IMR-90 (cell line): Measurements from ENCODE around the gene HOXA5. TPM values are rescaled to one million over a fixed set of nuclear protein-coding genes. Genes with fewer than 3 reads are reported as not detected.

Source experiments
- ATAC-seq: fragments of 200-7000 bp; cut with Tn5 transposase; 2 replicates; pipeline ENCODE4 v1.9.1; 2020; ENCODE audit warnings: low read depth, mild to moderate bottlenecking, moderate library complexity
- BruUV-seq: library from RNA; stranded (reverse); fragments of 400-500 nt; replicated peaks from 2 replicates; lab custom pipeline; 2021; lab: Mats Ljungman, UMichigan
- CTCF ChIA-PET: fragments of 300-600 bp; formaldehyde crosslinking; extraction: SDS; loops from one replicate; lab custom pipeline; 2021; ENCODE audit warnings: antibody characterized with exemption; lab: Yijun Ruan, JAX
- POLR2A ChIA-PET: fragments of 300-600 bp; sonication (Branson Sonifier 250); formaldehyde crosslinking; loops from one replicate; lab custom pipeline; 2022; ENCODE audit warnings: antibody characterized with exemption; ENCODE audit not compliant: unreplicated experiment; lab: Charles Lee
- DNase-seq: peaks from one replicate; pipeline ENCODE4 v3.0.0; 2013
- H2AFZ ChIP-seq: replicated peaks from 2 replicates; pipeline ENCODE3; 2013; ENCODE audit warnings: low read length, mild to moderate bottlenecking; ENCODE audit not compliant: poor library complexity
- H2AK5ac ChIP-seq: 2 replicates; pipeline ENCODE4 v1.6.1; 2013; ENCODE audit warnings: low read depth, low read length, inconsistent platforms
- H2AK9ac ChIP-seq: replicated peaks from 2 replicates; pipeline ENCODE3; 2013; ENCODE audit warnings: mild to moderate bottlenecking, low read depth, low read length, moderate library complexity; ENCODE audit not compliant: poor library complexity
- H2BK120ac ChIP-seq: 2 replicates; pipeline ENCODE4 v1.6.1; 2013; ENCODE audit warnings: low read depth, low read length, inconsistent platforms
- H2BK15ac ChIP-seq: 3 replicates; pipeline ENCODE4 v1.6.1; 2013; ENCODE audit warnings: low read depth, low read length, inconsistent platforms
- H2BK20ac ChIP-seq: 2 replicates; pipeline ENCODE4 v1.6.1; 2013; ENCODE audit warnings: low read depth, mild to moderate bottlenecking, inconsistent platforms, low read length, moderate library complexity
- H2BK5ac ChIP-seq: 2 replicates; pipeline ENCODE4 v1.6.1; 2013; ENCODE audit warnings: mild to moderate bottlenecking, low read depth, low read length, inconsistent platforms; ENCODE audit not compliant: poor library complexity, severe bottlenecking
- H3K14ac ChIP-seq: replicated peaks from 2 replicates; pipeline ENCODE4 v1.6.1; 2013; ENCODE audit warnings: low read depth, low read length, inconsistent platforms
- H3K18ac ChIP-seq: 2 replicates; pipeline ENCODE4 v1.6.1; 2013; ENCODE audit warnings: low read depth, low read length, control low read depth
- H3K23ac ChIP-seq: 2 replicates; pipeline ENCODE4 v1.6.1; 2013; ENCODE audit warnings: low read depth, low read length, inconsistent platforms
- H3K27ac ChIP-seq: 2 replicates; pipeline ENCODE4 v1.5.1; 2013; ENCODE audit warnings: mild to moderate bottlenecking, control low read depth, low read length; ENCODE audit not compliant: insufficient read depth
- H3K27me3 ChIP-seq: 2 replicates; pipeline ENCODE4 v1.6.1; 2013; ENCODE audit warnings: low read length; ENCODE audit not compliant: control insufficient read depth, insufficient read depth
- H3K36me3 ChIP-seq: 2 replicates; pipeline ENCODE4 v1.6.1; 2013; ENCODE audit warnings: low read length, mixed read lengths; ENCODE audit not compliant: control insufficient read depth, insufficient read depth
- H3K4ac ChIP-seq: 2 replicates; pipeline ENCODE4 v1.6.1; 2013; ENCODE audit warnings: low read depth, low read length, inconsistent platforms
- H3K4me1 ChIP-seq: 2 replicates; pipeline ENCODE4 v1.6.1; 2013; ENCODE audit warnings: low read length, mixed read lengths; ENCODE audit not compliant: control insufficient read depth, insufficient read depth
- H3K4me2 ChIP-seq: 2 replicates; pipeline ENCODE4 v1.6.1; 2013; ENCODE audit warnings: low read depth, mild to moderate bottlenecking, control low read depth, low read length, moderate library complexity
- H3K4me3 ChIP-seq: 2 replicates; pipeline ENCODE4 v1.5.1; 2013; ENCODE audit warnings: low read depth, mild to moderate bottlenecking, control low read depth, low read length, moderate library complexity; ENCODE audit not compliant: insufficient read depth
- H3K56ac ChIP-seq: 2 replicates; pipeline ENCODE4 v1.6.1; 2013; ENCODE audit warnings: low read length, inconsistent platforms; ENCODE audit not compliant: insufficient read depth; ENCODE audit errors: extremely low read depth
- H3K79me1 ChIP-seq, 2 experiments: 2 replicates each; pipeline ENCODE4 v1.6.1; 2013; ENCODE audit warnings: low read length in 2 of 2, inconsistent platforms in 1 of 2, low read depth in 1 of 2
- H3K9ac ChIP-seq: 2 replicates; pipeline ENCODE4 v1.6.1; 2013; ENCODE audit warnings: low read depth, low read length, control low read depth
- H3K9me1 ChIP-seq: 2 replicates; pipeline ENCODE4 v1.6.1; 2013; ENCODE audit warnings: low read length, inconsistent platforms; ENCODE audit not compliant: insufficient read depth
- H3K9me3 ChIP-seq: 2 replicates; pipeline ENCODE4 v1.6.1; 2013; ENCODE audit warnings: low read length; ENCODE audit not compliant: control insufficient read depth, insufficient read depth
- H4K20me1 ChIP-seq: 2 replicates; pipeline ENCODE4 v1.6.1; 2013; ENCODE audit warnings: low read length, inconsistent platforms; ENCODE audit not compliant: insufficient read depth
- H4K5ac ChIP-seq: 2 replicates; pipeline ENCODE4 v1.6.1; 2013; ENCODE audit warnings: mild to moderate bottlenecking, low read depth, low read length, control low read depth
- H4K8ac ChIP-seq, 2 experiments: 2 replicates each; pipeline ENCODE4 v1.6.1; 2013; ENCODE audit warnings: low read depth in 2 of 2, low read length in 2 of 2, control low read depth in 1 of 2, inconsistent platforms in 1 of 2
- H4K91ac ChIP-seq: 2 replicates; pipeline ENCODE4 v1.6.1; 2013; ENCODE audit warnings: low read depth, low read length, inconsistent platforms; ENCODE audit not compliant: insufficient read depth
- BHLHE40 ChIP-seq: fragments of 150-350 bp; IDR thresholded peaks from 2 replicates; pipeline ENCODE4 v1.6.1; 2016; ENCODE audit warnings: mild to moderate bottlenecking, low read depth, low read length
- CEBPB ChIP-seq: IDR thresholded peaks from 2 replicates; pipeline ENCODE4 v1.6.1; 2012; ENCODE audit warnings: low read depth, low read length, improper control_type of control experiment
- CHD1 ChIP-seq: IDR thresholded peaks from 2 replicates; pipeline ENCODE4 v1.6.1; 2012; ENCODE audit warnings: low read depth, low read length, improper control_type of control experiment
- FOS ChIP-seq: fragments of 150-350 bp; IDR thresholded peaks from 2 replicates; pipeline ENCODE4 v1.6.1; 2016; ENCODE audit warnings: low read depth, low read length
- MAFK ChIP-seq: IDR thresholded peaks from 2 replicates; pipeline ENCODE4 v1.6.1; 2012; ENCODE audit warnings: low read depth, low read length, improper control_type of control experiment
- MAZ ChIP-seq: IDR thresholded peaks from 2 replicates; pipeline ENCODE4 v1.6.1; 2012; ENCODE audit warnings: low read depth, mild to moderate bottlenecking, low read length, improper control_type of control experiment, moderate library complexity, borderline replicate concordance
- MXI1 ChIP-seq: IDR thresholded peaks from 2 replicates; pipeline ENCODE4 v1.6.1; 2012; ENCODE audit warnings: low read depth, mild to moderate bottlenecking, low read length, moderate library complexity, borderline replicate concordance
- NFE2L2 ChIP-seq: fragments of 150-350 bp; IDR thresholded peaks from 2 replicates; pipeline ENCODE4 v1.6.1; 2016; ENCODE audit warnings: low read depth, mild to moderate bottlenecking, low read length
- RAD21 ChIP-seq: IDR thresholded peaks from 2 replicates; pipeline ENCODE4 v1.6.1; 2012; ENCODE audit warnings: low read length, improper control_type of control experiment
- RCOR1 ChIP-seq: IDR thresholded peaks from 2 replicates; pipeline ENCODE4 v1.6.1; 2012; ENCODE audit warnings: mild to moderate bottlenecking, low read length, improper control_type of control experiment; ENCODE audit not compliant: insufficient replicate concordance
- RFX5 ChIP-seq: IDR thresholded peaks from 2 replicates; pipeline ENCODE4 v1.8.0; 2012; ENCODE audit warnings: low read depth, mild to moderate bottlenecking, low read length, moderate library complexity
- WGBS, 2 experiments: methylation state at CpG; one replicate each; pipeline versions ENCODE4 v1.1.5 to v1.1.7; 2013; ENCODE audit warnings: missing lambda C conversion rate in 2 of 2; ENCODE audit not compliant: insufficient read length in 1 of 2; ENCODE audit errors: extremely low coverage in 2 of 2; 5-methylcytosine and 5-hydroxymethylcytosine counted together
- dilution Hi-C: fragments of 300-500 bp; cut with HindIII; formaldehyde crosslinking; loops from one replicate; pipeline ENCODE4 v1.14.3; 2018; ENCODE audit warnings: low sequenced_read_pairs; ENCODE audit not compliant: unreplicated experiment
- in situ Hi-C: fragments of 300-500 bp; cut with MboI; formaldehyde crosslinking; loops from 3 replicates; pipeline ENCODE4 v1.14.3; 2019; ENCODE audit warnings: low sequenced_read_pairs, inconsistent platforms, mixed read lengths
- intact Hi-C: fragments of 100-400 bp; cut with micrococcal nuclease; formaldehyde crosslinking; loops from 2 replicates; pipeline ENCODE4 v1.10.0; 2022
- polyA plus RNA-seq, 3 experiments: library from polyadenylated mRNA; depleted of rRNA; stranded (reverse); fragments of >200 nt; gene quantifications; 2 replicates each; pipeline ENCODE4 v1.2.3, GENCODE V29; 2012; ENCODE audit warnings: low replicate concordance in 1 of 3
- total RNA-seq: library from RNA; depleted of rRNA; stranded (reverse); fragments of >200 nt; gene quantifications from 2 replicates; pipeline ENCODE4 v1.2.3, GENCODE V29; 2012
- TF ChIP-seq, protein P1 (sequence below): fragments of 150-350 bp; IDR thresholded peaks from 2 replicates; pipeline ENCODE4 v1.6.1; 2016; ENCODE audit warnings: low read depth, mild to moderate bottlenecking, low read length, moderate library complexity, borderline replicate concordance
- TF ChIP-seq, protein P2 (sequence below): conservative IDR thresholded peaks from 2 replicates; pipeline ENCODE4 v1.5.1; 2012; ENCODE audit warnings: mild to moderate bottlenecking, low read depth, low read length, improper control_type of control experiment
- TF ChIP-seq, protein P3 (sequence below): fragments of 150-350 bp; IDR thresholded peaks from 2 replicates; pipeline ENCODE4 v1.6.1; 2017; ENCODE audit warnings: mild to moderate bottlenecking, antibody characterized with exemption, low read length, low read depth

The HOXA5 gene
- total and polyA plus RNA-seq, 2 of the 4 experiments (the other 2 are of a cell fraction), result 19.9 to 29.4 TPM

DNA sequence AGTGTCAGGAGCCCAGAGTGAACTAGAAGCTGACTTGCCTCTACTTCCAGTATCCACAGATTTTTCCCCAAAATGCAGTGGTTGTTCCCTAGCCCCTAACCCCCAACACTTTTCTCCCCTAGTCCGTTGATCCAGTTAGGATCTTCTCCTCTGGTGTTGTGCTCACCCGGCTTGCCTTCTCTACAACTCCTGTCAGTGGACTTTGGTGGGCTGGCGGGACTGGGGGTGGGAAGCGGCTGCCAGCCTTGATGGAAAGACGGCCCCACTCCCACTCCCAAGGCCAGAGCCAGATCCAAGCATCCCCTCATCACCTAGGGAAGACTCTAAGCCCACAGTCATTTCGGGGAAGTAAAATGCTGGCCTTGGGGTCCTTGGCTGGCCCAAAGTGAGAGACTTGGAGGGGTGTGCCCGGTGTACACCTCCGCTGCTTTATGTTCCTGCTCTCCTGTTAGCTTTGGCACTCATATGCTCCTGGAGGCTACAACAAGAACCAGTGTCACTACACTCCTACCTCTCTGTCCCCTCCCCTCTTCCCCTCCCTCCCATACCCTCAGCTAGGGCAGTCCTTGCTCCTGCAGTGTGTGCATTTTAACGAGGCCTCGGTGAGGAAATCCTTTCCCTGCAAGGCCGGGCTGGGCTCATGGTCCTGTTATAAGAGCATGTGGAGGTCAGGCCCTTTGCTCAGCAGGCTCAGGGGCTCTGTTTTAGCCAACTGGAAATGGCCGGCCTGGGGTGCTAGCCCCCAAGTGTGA, 31.6 kb upstream of the HOXA5 start:
- ChIA-PET CTCF (interaction anchor here (0.5 to 0.6 kb wide), 2 partner anchors 14 to 402 kb away, joined by 3 read pairs; no protein-coding TSS in a partner anchor), POLR2A (interaction anchor here (0.5 kb wide), 1 partner anchor 1819 kb away, joined by 3 read pairs; no protein-coding TSS in a partner anchor)
- no peak overlapping the region for H2BK5ac ChIP-seq
- no peak overlapping the region for H2BK20ac ChIP-seq
- H3K27ac ChIP-seq, result no peak overlapping the region
- H2AFZ ChIP-seq, result no peak overlapping the region
- no peak overlapping the region for H3K23ac ChIP-seq
- H4K8ac ChIP-seq, result no peak overlapping the region
- no peak overlapping the region for H3K4me2 ChIP-seq
- H3K9me1 ChIP-seq, result no peaks in the 10 kb centered on the region
- no peak overlapping the region for H3K14ac ChIP-seq
- no peak overlapping the region for H3K4me3 ChIP-seq
- H3K4me1 ChIP-seq, result no peaks in the 10 kb centered on the region; the same call in 1 of the 2 replicates
- H2BK120ac ChIP-seq, result no peak overlapping the region
- no peaks in the 10 kb centered on the region for H3K79me1 ChIP-seq
- ATAC-seq, result no peak
- H3K4ac ChIP-seq, result no peak overlapping the region
- H2BK15ac ChIP-seq, result no peak overlapping the region
- no peaks in the 10 kb centered on the region for H3K36me3 ChIP-seq
- H3K56ac ChIP-seq, result no peak overlapping the region
- H3K9ac ChIP-seq, result no peak overlapping the region
- peaks cover 87% of the 10 kb centered on the region for H3K27me3 ChIP-seq
- 64% methylated on average over 3 of the region's 12 CpGs; no CpG with 5 or more reads in 1 of the 2 experiments for WGBS, 2 experiments
- dilution Hi-C loops (no loop called here), intact Hi-C loops (no loop called here), in situ Hi-C loops (no loop called here)
- no peak overlapping the region for H2AK9ac ChIP-seq
- DNase-seq, result no peak
- no peak overlapping the region for H4K5ac ChIP-seq
- H3K9me3 ChIP-seq, result peaks cover 7% of the 10 kb centered on the region; the same call in 1 of the 2 replicates
- BruUV-seq, result no TSS peak
- peaks cover 19% of the 10 kb centered on the region; the same call in 1 of the 2 replicates for H4K20me1 ChIP-seq
- H2AK5ac ChIP-seq, result no peak overlapping the region
- H3K18ac ChIP-seq, result no peak overlapping the region
- H4K91ac ChIP-seq, result no peak overlapping the region
- TF ChIP-seq, protein P1, sequence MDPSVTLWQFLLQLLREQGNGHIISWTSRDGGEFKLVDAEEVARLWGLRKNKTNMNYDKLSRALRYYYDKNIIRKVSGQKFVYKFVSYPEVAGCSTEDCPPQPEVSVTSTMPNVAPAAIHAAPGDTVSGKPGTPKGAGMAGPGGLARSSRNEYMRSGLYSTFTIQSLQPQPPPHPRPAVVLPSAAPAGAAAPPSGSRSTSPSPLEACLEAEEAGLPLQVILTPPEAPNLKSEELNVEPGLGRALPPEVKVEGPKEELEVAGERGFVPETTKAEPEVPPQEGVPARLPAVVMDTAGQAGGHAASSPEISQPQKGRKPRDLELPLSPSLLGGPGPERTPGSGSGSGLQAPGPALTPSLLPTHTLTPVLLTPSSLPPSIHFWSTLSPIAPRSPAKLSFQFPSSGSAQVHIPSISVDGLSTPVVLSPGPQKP, result no peak
- TF ChIP-seq RFX5, result no peak
- TF ChIP-seq, protein P2, sequence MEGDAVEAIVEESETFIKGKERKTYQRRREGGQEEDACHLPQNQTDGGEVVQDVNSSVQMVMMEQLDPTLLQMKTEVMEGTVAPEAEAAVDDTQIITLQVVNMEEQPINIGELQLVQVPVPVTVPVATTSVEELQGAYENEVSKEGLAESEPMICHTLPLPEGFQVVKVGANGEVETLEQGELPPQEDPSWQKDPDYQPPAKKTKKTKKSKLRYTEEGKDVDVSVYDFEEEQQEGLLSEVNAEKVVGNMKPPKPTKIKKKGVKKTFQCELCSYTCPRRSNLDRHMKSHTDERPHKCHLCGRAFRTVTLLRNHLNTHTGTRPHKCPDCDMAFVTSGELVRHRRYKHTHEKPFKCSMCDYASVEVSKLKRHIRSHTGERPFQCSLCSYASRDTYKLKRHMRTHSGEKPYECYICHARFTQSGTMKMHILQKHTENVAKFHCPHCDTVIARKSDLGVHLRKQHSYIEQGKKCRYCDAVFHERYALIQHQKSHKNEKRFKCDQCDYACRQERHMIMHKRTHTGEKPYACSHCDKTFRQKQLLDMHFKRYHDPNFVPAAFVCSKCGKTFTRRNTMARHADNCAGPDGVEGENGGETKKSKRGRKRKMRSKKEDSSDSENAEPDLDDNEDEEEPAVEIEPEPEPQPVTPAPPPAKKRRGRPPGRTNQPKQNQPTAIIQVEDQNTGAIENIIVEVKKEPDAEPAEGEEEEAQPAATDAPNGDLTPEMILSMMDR, result no peak
- TF ChIP-seq CEBPB, result no peak
- no peak for TF ChIP-seq FOS
- TF ChIP-seq CHD1, result no peak
- TF ChIP-seq NFE2L2, result no peak
- no peak for TF ChIP-seq MAZ
- no peak for TF ChIP-seq RCOR1
- no peak for TF ChIP-seq MAFK
- no peak for TF ChIP-seq BHLHE40
- no peak for TF ChIP-seq MXI1
- TF ChIP-seq, protein P3, sequence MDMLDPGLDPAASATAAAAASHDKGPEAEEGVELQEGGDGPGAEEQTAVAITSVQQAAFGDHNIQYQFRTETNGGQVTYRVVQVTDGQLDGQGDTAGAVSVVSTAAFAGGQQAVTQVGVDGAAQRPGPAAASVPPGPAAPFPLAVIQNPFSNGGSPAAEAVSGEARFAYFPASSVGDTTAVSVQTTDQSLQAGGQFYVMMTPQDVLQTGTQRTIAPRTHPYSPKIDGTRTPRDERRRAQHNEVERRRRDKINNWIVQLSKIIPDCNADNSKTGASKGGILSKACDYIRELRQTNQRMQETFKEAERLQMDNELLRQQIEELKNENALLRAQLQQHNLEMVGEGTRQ, result no peak
- TF ChIP-seq RAD21, result no peak
